Endodermal cell (in vitro differentiated cells): Measurements from ENCODE around the gene CCR9. TPM values are rescaled to one million over a fixed set of nuclear protein-coding genes. Genes with fewer than 3 reads are reported as not detected.
A peak's percentile ranks its signal among the peaks of the same experiment; 100 is the strongest.

Experiments used
- DNase-seq: peaks from one replicate; pipeline ENCODE4 v3.0.0-alpha.2; 2017
- H3K27ac ChIP-seq: 2 replicates; pipeline ENCODE4 v1.5.1; 2013; ENCODE audit warnings: mild to moderate bottlenecking, low read depth, low read length, moderate library complexity
- H3K27me3 ChIP-seq: 2 replicates; pipeline ENCODE4 v1.6.1; 2013; ENCODE audit warnings: mild to moderate bottlenecking, low read length, moderate library complexity; ENCODE audit not compliant: insufficient read depth, control insufficient read depth, poor library complexity, severe bottlenecking
- H3K36me3 ChIP-seq: 2 replicates; pipeline ENCODE4 v1.7.0; 2013; ENCODE audit warnings: mild to moderate bottlenecking, low read length, moderate library complexity; ENCODE audit not compliant: control insufficient read depth, insufficient read depth
- H3K4me1 ChIP-seq: one replicate; pipeline ENCODE4 v1.7.0; 2013; ENCODE audit warnings: low read length; ENCODE audit not compliant: control insufficient read depth, insufficient read depth
- H3K4me3 ChIP-seq: 2 replicates; pipeline ENCODE4 v1.5.1; 2013; ENCODE audit warnings: mild to moderate bottlenecking, low read length, moderate library complexity
- H3K9ac ChIP-seq: 2 replicates; pipeline ENCODE4 v1.6.1; 2013; ENCODE audit warnings: mild to moderate bottlenecking, low read length, moderate library complexity; ENCODE audit not compliant: poor library complexity, severe bottlenecking; ENCODE audit errors: extremely low read depth
- H3K9me3 ChIP-seq: 2 replicates; pipeline ENCODE4 v1.6.1; 2013; ENCODE audit warnings: mild to moderate bottlenecking, low read length, moderate library complexity; ENCODE audit not compliant: control insufficient read depth
- H3K27ac Mint-ChIP-seq: 2 replicates; pipeline ENCODE4 v1.8.0; 2020; ENCODE audit warnings: mixed read lengths
- H3K27me3 Mint-ChIP-seq: 2 replicates; pipeline ENCODE4 v1.8.0; 2021; ENCODE audit warnings: mild to moderate bottlenecking, mixed read lengths; ENCODE audit not compliant: insufficient read depth
- H3K36me3 Mint-ChIP-seq: 2 replicates; pipeline ENCODE4 v1.8.0; 2020; ENCODE audit warnings: low read depth, mixed read lengths
- H3K4me1 Mint-ChIP-seq: 2 replicates; pipeline ENCODE4 v1.8.0; 2020; ENCODE audit warnings: mixed read lengths
- H3K4me3 Mint-ChIP-seq: 2 replicates; pipeline ENCODE4 v1.8.0; 2020; ENCODE audit warnings: mild to moderate bottlenecking, moderate library complexity, mixed read lengths
- H3K9me3 Mint-ChIP-seq: 2 replicates; pipeline ENCODE4 v1.8.0; 2020; ENCODE audit warnings: mild to moderate bottlenecking, mixed read lengths
- CTCF ChIP-seq: fragments of 200-600 bp; sonication (generic); conservative IDR thresholded peaks from 2 replicates; pipeline ENCODE4 v1.5.0; 2021; ENCODE audit warnings: antibody characterized with exemption, mild to moderate bottlenecking
- WGBS, 2 experiments: methylation state at CpG; one replicate each; pipeline versions ENCODE4 v1.1.5 to v1.1.7; 2013; ENCODE audit warnings: missing lambda C conversion rate in 2 of 2, mixed read lengths in 1 of 2; ENCODE audit not compliant: insufficient coverage in 1 of 2, insufficient read length in 1 of 2; 5-methylcytosine and 5-hydroxymethylcytosine counted together
- total RNA-seq, 2 donors: library from RNA; stranded (reverse); fragmentation: NEBNext Ultra II Directional in 1 of 2; extraction: Animal tissue kit (Norgen Biotek cat#: 25700) in 1 of 2; gene quantifications; 2 replicates in 1 of 2; 3 replicates in 1 of 2; pipeline ENCODE4 v1.2.1, GENCODE V29; 2021

Gene CCR9
- total RNA-seq, 2 donors from 2014 or later = not detected

- H3K27me3 ChIP-seq = no peaks in the 10 kb centered on the region
- H3K36me3 Mint-ChIP-seq = peaks cover 28% of the 10 kb centered on the region
These were observed 49.9 kb downstream of the CCR9 start for GRCh38 chr3:45936261-45936660.

GRCh38 chr3:45937206-45938042 is 51.1 kb downstream of the CCR9 start:
- H3K27ac Mint-ChIP-seq = no peak overlapping the region
- H3K36me3 Mint-ChIP-seq = peaks cover 24% of the 10 kb centered on the region
- TF ChIP-seq CTCF = peak; percentile 45
- H3K4me3 Mint-ChIP-seq = no peak overlapping the region
- no peaks in the 10 kb centered on the region for H3K4me1 ChIP-seq
- H3K36me3 ChIP-seq = peaks cover 17% of the 10 kb centered on the region
- no peaks in the 10 kb centered on the region for H3K9me3 ChIP-seq
- peak; percentile 58 for DNase-seq
- no peak overlapping the region for H3K4me3 ChIP-seq
- H3K9me3 Mint-ChIP-seq = no peaks in the 10 kb centered on the region
- peaks cover 8% of the 10 kb centered on the region for H3K4me1 Mint-ChIP-seq
- no peak overlapping the region for H3K27ac ChIP-seq
- WGBS, 2 experiments = 90 to 93% methylated on average over 8 of the region's 8 CpGs
- H3K27me3 Mint-ChIP-seq = no peaks in the 10 kb centered on the region
- H3K9ac ChIP-seq = no peak overlapping the region
- H3K27me3 ChIP-seq = no peaks in the 10 kb centered on the region

More at GRCh38 chr3:45936261-45936660, 49.9 kb downstream of the CCR9 start:
- no peaks in the 10 kb centered on the region for H3K4me1 ChIP-seq
- no peak overlapping the region for H3K27ac Mint-ChIP-seq
- no peak overlapping the region for H3K9ac ChIP-seq
- no peak overlapping the region for H3K4me3 ChIP-seq
- no peaks in the 10 kb centered on the region for H3K9me3 ChIP-seq
- 84 to 86% methylated on average over 7 to 9 of the region's 9 CpGs for WGBS, 2 experiments
- no peaks in the 10 kb centered on the region for H3K27me3 Mint-ChIP-seq
- DNase-seq = no peak
- no peak overlapping the region for H3K4me3 Mint-ChIP-seq
- H3K36me3 ChIP-seq = peaks cover 17% of the 10 kb centered on the region
- H3K27ac ChIP-seq = no peak overlapping the region
- no peak for TF ChIP-seq CTCF
- peaks cover 8% of the 10 kb centered on the region for H3K4me1 Mint-ChIP-seq
- H3K9me3 Mint-ChIP-seq = no peaks in the 10 kb centered on the region

- H3K4me3 ChIP-seq = no peak overlapping the region
- peaks cover 20% of the 10 kb centered on the region for H3K36me3 Mint-ChIP-seq
- no peak overlapping the region for H3K27ac ChIP-seq
- no peak overlapping the region for H3K9ac ChIP-seq
- H3K4me1 ChIP-seq = no peaks in the 10 kb centered on the region
- H3K36me3 ChIP-seq = peaks cover 17% of the 10 kb centered on the region
- H3K27ac Mint-ChIP-seq = no peak overlapping the region
- WGBS, 2 experiments = 88% methylated on average over 4 of the region's 4 CpGs; no CpG with 5 or more reads in 1 of the 2 experiments
- no peaks in the 10 kb centered on the region for H3K9me3 Mint-ChIP-seq
- H3K9me3 ChIP-seq = no peaks in the 10 kb centered on the region
- H3K27me3 ChIP-seq = no peaks in the 10 kb centered on the region
- no peak overlapping the region for H3K4me3 Mint-ChIP-seq
- no peaks in the 10 kb centered on the region for H3K27me3 Mint-ChIP-seq
- DNase-seq = no peak
- H3K4me1 Mint-ChIP-seq = peaks cover 8% of the 10 kb centered on the region
- TF ChIP-seq CTCF = no peak
These were observed 51.7 kb downstream of the CCR9 start for GRCh38 chr3:45938043-45938435.
